Frontal cortex (tissue), 4 donors: ENCODE results near the gene CACNA1G. TPM values are rescaled to one million over a fixed set of nuclear protein-coding genes. Genes with fewer than 3 reads are reported as not detected.
A peak's percentile ranks its signal among the peaks of the same experiment; 100 is the strongest.

Experiments
- DNase-seq, 2 donors: peaks; one replicate each; pipeline ENCODE4 v3.0.0; 2012; ENCODE audit warnings: low spot score in 2 of 2
- FAIRE-seq: peaks from 2 replicates; lab custom pipeline; 2012; peaks lifted over from hg19 to GRCh38; lab: Jason Lieb, UNC
- total RNA-seq: library from RNA; depleted of rRNA; stranded (reverse); fragments of >200 nt; gene quantifications from one replicate; pipeline ENCODE4 v1.2.3, GENCODE V29; 2014
- donor health status: control.
- donor health status: control.
- donor health status: control.

Gene CACNA1G
- 7.7 TPM for total RNA-seq

DNA sequence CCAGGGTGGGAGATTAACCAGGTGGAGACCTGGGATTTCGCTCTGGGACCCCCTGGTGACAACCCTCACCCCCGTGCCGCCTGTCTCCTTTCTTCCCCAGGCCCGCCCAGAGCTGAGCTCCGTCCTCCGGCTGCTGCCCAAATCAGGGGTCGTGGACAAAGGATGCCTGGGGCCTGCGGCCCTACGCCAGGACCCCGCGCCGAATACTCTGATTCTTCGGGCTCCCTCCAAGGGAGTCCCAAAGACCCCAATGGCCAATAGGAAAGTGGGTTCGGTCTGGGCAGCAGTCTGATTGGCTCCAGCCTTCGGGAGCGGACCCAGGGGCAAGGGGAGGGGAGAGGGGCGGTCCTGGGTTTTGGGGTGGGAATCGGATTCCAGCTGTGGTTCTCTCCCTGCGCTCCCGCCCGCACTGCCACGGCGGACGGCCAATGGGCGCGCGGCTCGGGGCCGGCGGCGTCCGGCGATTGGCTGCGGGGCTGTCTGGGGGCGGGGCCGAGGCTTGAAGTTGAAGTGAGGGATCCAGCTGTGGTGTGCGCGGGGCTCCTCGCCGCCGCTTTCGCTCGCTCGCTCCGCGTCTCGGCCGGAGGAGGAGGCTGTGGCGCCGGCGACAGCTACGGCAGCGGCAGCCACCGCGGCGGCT, at the start of gene CACNA1G:
TSS of gene CACNA1G (plus strand) at position 531 of the 640 bp plus-strand sequence. CDS start 745 bp downstream, outside the sequence.
- FAIRE-seq: no peak
- peak; percentile 96 for DNase-seq

GRCh38 chr17:50511058-50511457, 49.5 kb upstream of the CACNA1G start:
- FAIRE-seq (no peak), DNase-seq (no peak)

DNA sequence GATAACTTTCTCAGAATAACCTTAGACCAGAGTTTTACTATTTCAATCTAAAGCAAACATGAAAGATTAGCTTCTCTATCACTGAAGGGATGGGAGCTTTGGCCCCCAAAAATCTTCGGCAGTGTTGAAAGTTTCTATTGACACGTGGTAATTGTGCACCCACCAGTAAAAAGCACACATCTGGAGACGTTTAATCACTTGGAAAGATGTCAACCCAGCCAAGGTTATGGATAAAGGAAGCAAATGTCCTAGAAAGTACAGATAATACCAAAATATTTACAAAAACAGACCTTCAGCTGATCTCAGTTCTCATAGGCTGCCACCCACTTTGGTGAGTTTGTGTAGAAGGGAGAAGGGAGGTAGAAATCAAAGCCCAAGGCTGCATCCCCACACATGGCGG, 47.0 kb upstream of the CACNA1G start:
- FAIRE-seq: no peak
- DNase-seq: no peak

DNA sequence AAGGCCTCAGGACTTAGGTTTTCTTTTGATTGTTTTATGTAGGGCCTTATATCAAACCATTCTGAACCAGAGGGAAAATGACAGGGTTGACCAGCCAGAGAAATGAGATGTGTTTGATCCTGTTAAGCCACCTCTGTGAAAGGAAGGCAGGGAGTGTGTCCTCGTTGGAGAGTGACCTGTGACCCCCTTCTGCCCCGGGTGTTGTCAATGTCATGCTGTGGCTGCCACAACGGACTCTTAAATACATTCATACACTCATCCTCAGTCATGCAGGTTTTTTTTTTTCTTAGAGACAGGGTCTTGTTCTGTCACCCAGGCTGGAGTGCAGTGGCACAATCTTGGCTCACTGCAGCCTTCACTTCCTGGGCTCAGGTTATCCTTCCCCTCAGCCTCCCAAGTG, 46.1 kb upstream of the CACNA1G start:
- no peak for FAIRE-seq
- DNase-seq: no peak

- FAIRE-seq: no peak
- no peak for DNase-seq
These were observed 45.4 kb upstream of the CACNA1G start for GRCh38 chr17:50514936-50515702.

- FAIRE-seq (no peak), DNase-seq (no peak)
These were observed 43.5 kb upstream of the CACNA1G start for GRCh38 chr17:50517011-50517410.

- FAIRE-seq: no peak
- DNase-seq: no peak
These were observed 42.8 kb upstream of the CACNA1G start for GRCh38 chr17:50517504-50518383.

- FAIRE-seq (no peak), DNase-seq (no peak)
These were observed 42.0 kb upstream of the CACNA1G start for GRCh38 chr17:50518384-50519023.

DNA sequence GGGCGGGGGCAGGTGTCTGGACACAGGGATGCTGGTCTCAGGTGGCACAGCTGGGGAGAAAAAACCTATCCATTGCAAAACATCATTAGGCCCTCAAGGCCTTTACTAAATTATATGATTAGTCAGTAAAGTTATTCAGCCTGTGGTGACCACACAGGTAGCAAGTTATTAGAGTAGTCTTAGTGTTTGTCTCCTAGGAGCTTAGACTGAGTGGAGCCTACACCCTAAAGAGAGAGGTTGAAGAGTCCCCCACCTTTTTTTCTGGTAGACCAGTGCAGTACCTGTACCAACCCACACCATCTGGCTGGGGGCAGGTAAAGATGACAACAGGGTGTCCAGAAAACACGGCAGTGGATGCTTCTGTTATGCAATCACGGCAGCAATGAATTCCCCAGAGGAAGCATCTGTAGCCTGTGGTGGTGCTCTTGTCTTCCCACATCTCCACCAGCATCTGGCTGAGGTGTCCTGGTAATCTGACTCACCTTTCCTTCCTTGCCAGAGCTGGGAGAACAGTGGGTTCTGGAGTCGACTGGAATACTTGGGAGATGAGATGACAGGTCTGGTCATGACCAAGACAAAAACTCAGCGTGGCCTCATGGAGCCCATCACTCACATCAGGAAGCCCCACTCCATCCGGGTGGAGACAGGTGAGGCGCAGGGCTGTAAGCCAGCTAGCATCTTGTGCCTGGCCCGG, 41.2 kb upstream of the CACNA1G start:
- FAIRE-seq (no peak), DNase-seq (no peak)

DNA sequence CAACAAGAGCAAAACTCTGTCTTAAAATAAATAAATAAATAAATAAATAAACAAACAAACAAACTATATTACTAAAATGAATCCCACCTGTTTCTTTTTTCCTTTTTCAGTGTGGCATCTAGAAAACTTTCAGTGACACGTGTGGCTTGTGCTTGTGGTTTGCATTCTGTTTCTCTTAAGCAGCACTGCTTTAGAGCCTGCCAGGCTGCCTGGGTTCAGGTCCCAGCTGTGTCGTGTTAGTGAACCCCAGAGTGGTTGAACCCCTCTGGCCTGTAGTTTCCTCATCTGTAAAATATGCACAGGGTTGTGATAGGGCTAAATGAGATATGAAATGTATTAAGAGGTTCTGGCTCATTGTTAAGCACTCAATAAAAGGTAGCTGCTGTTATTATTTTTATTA, 40.0 kb upstream of the CACNA1G start:
- DNase-seq: no peak
- no peak for FAIRE-seq

GRCh38 chr17:50521514-50521913, 39.0 kb upstream of the CACNA1G start:
- DNase-seq: no peak
- no peak for FAIRE-seq

DNA sequence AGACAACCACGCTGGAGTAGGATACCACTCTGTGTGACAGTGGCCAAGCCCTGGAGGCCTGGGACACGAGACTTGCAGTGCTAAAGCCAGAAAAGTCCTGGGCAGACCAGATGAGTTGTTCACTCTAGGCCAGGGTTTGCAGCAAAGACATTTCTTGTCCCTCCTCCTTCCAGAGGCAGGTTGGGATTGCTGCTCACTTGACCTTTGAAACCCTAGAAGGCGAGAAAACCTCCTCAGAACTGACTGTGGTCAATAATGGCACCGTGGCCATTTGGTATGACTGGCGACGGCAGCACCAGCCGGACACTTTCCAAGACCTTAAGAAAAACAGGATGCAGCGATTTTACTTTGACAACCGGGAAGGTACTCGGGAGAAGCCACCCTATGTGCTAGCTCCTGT, 37.7 kb upstream of the CACNA1G start:
- no peak for FAIRE-seq

DNA sequence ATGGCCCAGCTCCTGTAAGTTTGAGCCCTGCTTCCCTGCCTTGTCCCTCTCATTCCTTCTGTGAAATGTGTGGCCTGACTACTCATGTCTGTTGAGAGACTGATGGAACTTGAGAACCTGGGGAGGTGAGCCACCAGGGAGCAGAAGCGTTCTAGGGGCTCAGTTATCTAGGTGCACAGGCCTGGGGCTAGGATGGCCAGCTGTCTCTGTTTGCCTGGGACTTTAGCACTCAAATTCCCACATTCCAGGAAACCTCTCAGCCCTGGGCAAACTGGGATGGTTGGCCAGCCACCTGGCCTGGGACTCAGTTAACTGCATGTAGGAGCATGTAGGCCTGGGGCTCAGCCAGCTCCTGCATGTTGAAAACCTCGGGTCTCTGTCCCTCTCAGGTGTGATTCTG, 37.3 kb upstream of the CACNA1G start:
- no peak for FAIRE-seq
- DNase-seq: no peak

More for the DNA sequence above, 37.7 kb upstream of the CACNA1G start:
- DNase-seq: no peak

- no peak for FAIRE-seq
These were observed 35.7 kb upstream of the CACNA1G start for GRCh38 chr17:50524838-50525237.

DNA sequence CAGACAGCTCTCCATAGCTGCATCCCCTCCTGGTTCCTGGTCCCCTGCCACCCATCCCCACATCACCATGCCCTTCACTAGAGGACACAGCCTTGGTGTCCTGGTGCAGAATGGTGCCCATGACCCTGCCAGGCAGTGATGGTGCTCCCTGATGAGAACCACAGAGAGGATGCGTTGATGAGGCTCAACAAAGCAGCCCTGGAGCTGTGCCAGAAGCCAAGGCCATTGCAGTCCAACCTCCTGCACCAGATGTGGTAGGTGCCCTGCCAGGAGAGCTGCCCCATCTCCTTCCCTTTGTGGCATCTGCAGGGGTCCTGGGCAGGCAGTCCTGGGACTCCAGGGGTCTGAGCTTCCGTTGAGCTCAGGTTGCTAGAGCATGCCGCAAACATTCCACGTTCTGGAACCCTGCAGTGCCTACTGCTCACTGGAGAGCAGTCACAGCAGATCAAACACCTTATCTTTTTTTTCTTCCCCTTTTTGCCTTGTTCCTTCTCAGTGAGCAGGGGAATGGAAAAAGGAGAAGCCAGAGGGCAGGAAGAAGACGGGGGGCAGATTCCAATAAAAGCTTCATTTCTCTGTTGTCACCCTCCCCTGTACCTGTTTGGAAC, 33.3 kb upstream of the CACNA1G start:
- DNase-seq (no peak), FAIRE-seq (no peak)

More at GRCh38 chr17:50524838-50525237, 35.7 kb upstream of the CACNA1G start:
- no peak for DNase-seq

DNA sequence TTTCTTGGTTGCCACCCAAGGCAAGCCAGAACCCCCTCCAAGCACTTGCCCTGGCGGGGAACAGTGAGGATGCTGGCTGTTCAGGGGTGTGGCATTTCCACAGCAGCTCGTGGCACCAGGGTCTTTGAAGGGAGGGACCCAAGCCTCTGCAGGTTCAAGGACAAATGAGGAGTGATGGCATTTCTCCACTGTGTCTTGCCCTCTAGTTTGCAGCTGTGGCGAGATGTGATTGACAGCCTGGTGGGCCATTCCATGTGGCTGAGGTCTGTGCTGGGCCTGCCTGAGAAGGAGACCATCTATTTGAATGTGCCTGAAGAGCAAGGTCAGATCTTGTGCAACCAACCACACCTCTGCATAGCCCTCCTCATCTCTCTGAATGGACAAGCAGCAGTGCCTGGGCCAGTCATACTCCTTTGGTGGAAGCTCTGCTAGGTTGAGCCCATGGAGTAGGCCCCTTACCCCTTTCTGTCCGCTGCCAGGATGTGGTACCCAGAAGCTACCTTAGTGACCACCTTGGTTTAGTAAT, 32.5 kb upstream of the CACNA1G start:
- no peak for FAIRE-seq
- DNase-seq: no peak

GRCh38 chr17:50529849-50530248, 30.7 kb upstream of the CACNA1G start:
- DNase-seq (no peak), FAIRE-seq (no peak)

- FAIRE-seq (no peak), DNase-seq (no peak)
These were observed 29.0 kb upstream of the CACNA1G start for GRCh38 chr17:50531428-50532025.
